WTC11 (cell line): ENCODE data around the gene PTER. TPM values are rescaled to one million over a fixed set of nuclear protein-coding genes. Genes with fewer than 3 reads are reported as not detected.

Experiments used
- ATAC-seq: fragments of 200-7000 bp; cut with Tn5 transposase; 2 replicates; pipeline ENCODE4 v1.10.0; 2021; ENCODE audit warnings: mild to moderate bottlenecking, moderate library complexity
- CTCF ChIA-PET: fragments of 300-600 bp; sonication (Branson Sonifier 250); formaldehyde crosslinking; loops from one replicate; lab custom pipeline; 2021; ENCODE audit warnings: antibody characterized with exemption; lab: Charles Lee
- POLR2A ChIA-PET: fragments of 350-600 bp; sonication (Branson Sonifier 250); formaldehyde crosslinking; loops from one replicate; lab custom pipeline; 2021; ENCODE audit warnings: antibody characterized with exemption; lab: Charles Lee
- DNase-seq: peaks from one replicate; pipeline ENCODE4 v3.0.0; 2021; ENCODE audit warnings: low spot score
- H3K27ac Mint-ChIP-seq: 2 replicates; pipeline ENCODE4 v1.8.0; 2021; ENCODE audit warnings: mixed read lengths
- H3K27me3 Mint-ChIP-seq: 2 replicates; pipeline ENCODE4 v1.8.0; 2021; ENCODE audit warnings: low read depth, mild to moderate bottlenecking, moderate library complexity, mixed read lengths
- H3K36me3 Mint-ChIP-seq: 2 replicates; pipeline ENCODE4 v1.8.0; 2021; ENCODE audit warnings: mixed read lengths
- H3K4me1 Mint-ChIP-seq: 2 replicates; pipeline ENCODE4 v1.8.0; 2022; ENCODE audit warnings: mixed read lengths
- H3K4me3 Mint-ChIP-seq: 2 replicates; pipeline ENCODE4 v1.8.0; 2021; ENCODE audit warnings: mild to moderate bottlenecking, moderate library complexity, mixed read lengths
- H3K9me3 Mint-ChIP-seq: 2 replicates; pipeline ENCODE4 v1.8.0; 2021; ENCODE audit warnings: mixed read lengths
- ELF4 ChIP-seq: sonication (generic); formaldehyde crosslinking; IDR thresholded peaks from 2 replicates; pipeline ENCODE4 v1.8.1; 2022; ENCODE audit warnings: low read depth, mild to moderate bottlenecking, moderate library complexity, missing genetic modification reagents
- FOXP1 ChIP-seq: sonication (generic); formaldehyde crosslinking; IDR thresholded peaks from 2 replicates; pipeline ENCODE4 v1.8.0; 2022; ENCODE audit warnings: missing genetic modification reagents, mild to moderate bottlenecking, moderate library complexity, borderline replicate concordance
- GRHL2 ChIP-seq: fragments of 250-450 bp; sonication (Bioruptor Pico); IDR thresholded peaks from 2 replicates; pipeline ENCODE4 v1.8.0; 2022; ENCODE audit warnings: mild to moderate bottlenecking, moderate library complexity; ENCODE audit not compliant: insufficient replicate concordance, severe bottlenecking
- JAZF1 ChIP-seq: fragments of 250-450 bp; sonication (Bioruptor Pico); IDR thresholded peaks from 2 replicates; pipeline ENCODE4 v1.9.0; 2021; ENCODE audit warnings: moderate library complexity, mild to moderate bottlenecking, inconsistent platforms
- NR3C1 ChIP-seq: sonication (generic); formaldehyde crosslinking; conservative IDR thresholded peaks from 2 replicates; pipeline ENCODE4 v1.8.1; 2023; ENCODE audit warnings: low read depth, mild to moderate bottlenecking, missing genetic modification reagents
- RELA ChIP-seq: sonication (generic); formaldehyde crosslinking; IDR thresholded peaks from 2 replicates; pipeline ENCODE4 v1.8.1; 2022; ENCODE audit warnings: missing genetic modification reagents, mild to moderate bottlenecking, borderline replicate concordance
- SMAD4 ChIP-seq: sonication (generic); formaldehyde crosslinking; IDR thresholded peaks from 2 replicates; pipeline ENCODE4 v1.8.0; 2022; ENCODE audit warnings: mild to moderate bottlenecking, missing genetic modification reagents
- TEAD4 ChIP-seq: sonication (generic); formaldehyde crosslinking; IDR thresholded peaks from 2 replicates; pipeline ENCODE4 v1.8.0; 2022; ENCODE audit warnings: mild to moderate bottlenecking, missing genetic modification reagents
- ZNF219 ChIP-seq: sonication (generic); formaldehyde crosslinking; IDR thresholded peaks from 2 replicates; pipeline ENCODE4 v1.8.0; 2023; ENCODE audit warnings: missing genetic modification reagents, mild to moderate bottlenecking, borderline replicate concordance
- total RNA-seq: library from RNA; stranded (reverse); gene quantifications from 3 replicates; pipeline ENCODE4 v1.2.3, GENCODE V29; 2021
- TF ChIP-seq, protein P1 (sequence below): sonication (generic); formaldehyde crosslinking; IDR thresholded peaks from 2 replicates; pipeline ENCODE4 v1.8.0; 2022; ENCODE audit warnings: missing genetic modification reagents
- TF ChIP-seq, protein P2 (sequence below): sonication (generic); formaldehyde crosslinking; IDR thresholded peaks from 2 replicates; pipeline ENCODE4 v1.8.1; 2022; ENCODE audit warnings: low read depth, mild to moderate bottlenecking, moderate library complexity, missing genetic modification reagents, borderline replicate concordance
- TF ChIP-seq, protein P3 (sequence below): fragments of 250-450 bp; sonication (Bioruptor Pico); IDR thresholded peaks from 2 replicates; pipeline ENCODE4 v1.9.0; 2021; ENCODE audit warnings: mild to moderate bottlenecking
- TF ChIP-seq, protein P4 (sequence below): sonication (generic); formaldehyde crosslinking; IDR thresholded peaks from 2 replicates; pipeline ENCODE4 v1.8.1; 2023; ENCODE audit warnings: mild to moderate bottlenecking, missing genetic modification reagents
- TF ChIP-seq, protein P5 (sequence below): sonication (generic); formaldehyde crosslinking; IDR thresholded peaks from 2 replicates; pipeline ENCODE4 v1.8.1; 2022; ENCODE audit warnings: mild to moderate bottlenecking, missing genetic modification reagents, moderate library complexity, borderline replicate concordance
- TF ChIP-seq, protein P6 (sequence below): sonication (generic); formaldehyde crosslinking; IDR thresholded peaks from 2 replicates; pipeline ENCODE4 v1.8.0; 2023; ENCODE audit warnings: missing genetic modification reagents
- TF ChIP-seq, protein P7 (sequence below): fragments of 250-450 bp; sonication (Bioruptor Pico); IDR thresholded peaks from 2 replicates; pipeline ENCODE4 v2.1.2; 2022; ENCODE audit warnings: mild to moderate bottlenecking, moderate library complexity
- TF ChIP-seq, protein P8 (sequence below): fragments of 250-450 bp; sonication (Bioruptor Pico); conservative IDR thresholded peaks from 2 replicates; pipeline ENCODE4 v1.9.0; 2021; ENCODE audit warnings: mild to moderate bottlenecking

Gene PTER
- total RNA-seq, 1 experiment from 2014 or later, result 7.4 TPM

DNA sequence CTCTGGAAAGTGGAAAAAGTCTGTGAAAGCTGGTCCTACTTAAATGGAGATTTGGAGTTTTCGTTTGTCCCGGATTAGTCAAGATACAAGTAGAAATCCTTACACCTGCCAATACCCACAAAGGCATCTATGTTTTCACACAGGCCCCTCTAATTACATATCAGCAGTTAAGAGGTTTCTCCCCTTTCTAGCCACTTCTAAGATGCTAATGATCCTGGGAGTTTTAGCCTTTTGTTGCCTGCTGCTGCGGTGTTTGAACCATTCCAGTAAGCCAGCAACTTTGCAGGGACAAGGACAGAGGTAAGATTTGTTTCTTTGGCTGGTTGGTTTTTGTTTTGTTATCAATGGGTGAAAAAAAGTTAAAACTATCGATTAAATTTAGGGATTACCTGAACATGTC lies 90.6 kb downstream of the PTER start (continued):
- TF ChIP-seq, protein P1, sequence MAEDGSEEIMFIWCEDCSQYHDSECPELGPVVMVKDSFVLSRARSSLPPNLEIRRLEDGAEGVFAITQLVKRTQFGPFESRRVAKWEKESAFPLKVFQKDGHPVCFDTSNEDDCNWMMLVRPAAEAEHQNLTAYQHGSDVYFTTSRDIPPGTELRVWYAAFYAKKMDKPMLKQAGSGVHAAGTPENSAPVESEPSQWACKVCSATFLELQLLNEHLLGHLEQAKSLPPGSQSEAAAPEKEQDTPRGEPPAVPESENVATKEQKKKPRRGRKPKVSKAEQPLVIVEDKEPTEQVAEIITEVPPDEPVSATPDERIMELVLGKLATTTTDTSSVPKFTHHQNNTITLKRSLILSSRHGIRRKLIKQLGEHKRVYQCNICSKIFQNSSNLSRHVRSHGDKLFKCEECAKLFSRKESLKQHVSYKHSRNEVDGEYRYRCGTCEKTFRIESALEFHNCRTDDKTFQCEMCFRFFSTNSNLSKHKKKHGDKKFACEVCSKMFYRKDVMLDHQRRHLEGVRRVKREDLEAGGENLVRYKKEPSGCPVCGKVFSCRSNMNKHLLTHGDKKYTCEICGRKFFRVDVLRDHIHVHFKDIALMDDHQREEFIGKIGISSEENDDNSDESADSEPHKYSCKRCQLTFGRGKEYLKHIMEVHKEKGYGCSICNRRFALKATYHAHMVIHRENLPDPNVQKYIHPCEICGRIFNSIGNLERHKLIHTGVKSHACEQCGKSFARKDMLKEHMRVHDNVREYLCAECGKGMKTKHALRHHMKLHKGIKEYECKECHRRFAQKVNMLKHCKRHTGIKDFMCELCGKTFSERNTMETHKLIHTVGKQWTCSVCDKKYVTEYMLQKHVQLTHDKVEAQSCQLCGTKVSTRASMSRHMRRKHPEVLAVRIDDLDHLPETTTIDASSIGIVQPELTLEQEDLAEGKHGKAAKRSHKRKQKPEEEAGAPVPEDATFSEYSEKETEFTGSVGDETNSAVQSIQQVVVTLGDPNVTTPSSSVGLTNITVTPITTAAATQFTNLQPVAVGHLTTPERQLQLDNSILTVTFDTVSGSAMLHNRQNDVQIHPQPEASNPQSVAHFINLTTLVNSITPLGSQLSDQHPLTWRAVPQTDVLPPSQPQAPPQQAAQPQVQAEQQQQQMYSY (CRISPR knock-in tag), result no peak
- TF ChIP-seq, protein P2, sequence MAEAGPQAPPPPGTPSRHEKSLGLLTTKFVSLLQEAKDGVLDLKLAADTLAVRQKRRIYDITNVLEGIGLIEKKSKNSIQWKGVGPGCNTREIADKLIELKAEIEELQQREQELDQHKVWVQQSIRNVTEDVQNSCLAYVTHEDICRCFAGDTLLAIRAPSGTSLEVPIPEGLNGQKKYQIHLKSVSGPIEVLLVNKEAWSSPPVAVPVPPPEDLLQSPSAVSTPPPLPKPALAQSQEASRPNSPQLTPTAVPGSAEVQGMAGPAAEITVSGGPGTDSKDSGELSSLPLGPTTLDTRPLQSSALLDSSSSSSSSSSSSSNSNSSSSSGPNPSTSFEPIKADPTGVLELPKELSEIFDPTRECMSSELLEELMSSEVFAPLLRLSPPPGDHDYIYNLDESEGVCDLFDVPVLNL (CRISPR knock-in tag), result no peak
- TF ChIP-seq SMAD4 (CRISPR knock-in tag), result no peak
- no peak for TF ChIP-seq RELA (CRISPR knock-in tag)
- TF ChIP-seq, protein P3, sequence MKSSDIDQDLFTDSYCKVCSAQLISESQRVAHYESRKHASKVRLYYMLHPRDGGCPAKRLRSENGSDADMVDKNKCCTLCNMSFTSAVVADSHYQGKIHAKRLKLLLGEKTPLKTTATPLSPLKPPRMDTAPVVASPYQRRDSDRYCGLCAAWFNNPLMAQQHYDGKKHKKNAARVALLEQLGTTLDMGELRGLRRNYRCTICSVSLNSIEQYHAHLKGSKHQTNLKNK (CRISPR knock-in tag), result no peak
- TF ChIP-seq, protein P4, sequence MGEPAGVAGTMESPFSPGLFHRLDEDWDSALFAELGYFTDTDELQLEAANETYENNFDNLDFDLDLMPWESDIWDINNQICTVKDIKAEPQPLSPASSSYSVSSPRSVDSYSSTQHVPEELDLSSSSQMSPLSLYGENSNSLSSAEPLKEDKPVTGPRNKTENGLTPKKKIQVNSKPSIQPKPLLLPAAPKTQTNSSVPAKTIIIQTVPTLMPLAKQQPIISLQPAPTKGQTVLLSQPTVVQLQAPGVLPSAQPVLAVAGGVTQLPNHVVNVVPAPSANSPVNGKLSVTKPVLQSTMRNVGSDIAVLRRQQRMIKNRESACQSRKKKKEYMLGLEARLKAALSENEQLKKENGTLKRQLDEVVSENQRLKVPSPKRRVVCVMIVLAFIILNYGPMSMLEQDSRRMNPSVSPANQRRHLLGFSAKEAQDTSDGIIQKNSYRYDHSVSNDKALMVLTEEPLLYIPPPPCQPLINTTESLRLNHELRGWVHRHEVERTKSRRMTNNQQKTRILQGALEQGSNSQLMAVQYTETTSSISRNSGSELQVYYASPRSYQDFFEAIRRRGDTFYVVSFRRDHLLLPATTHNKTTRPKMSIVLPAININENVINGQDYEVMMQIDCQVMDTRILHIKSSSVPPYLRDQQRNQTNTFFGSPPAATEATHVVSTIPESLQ, result no peak
- no peak for TF ChIP-seq GRHL2 (CRISPR knock-in tag)

DNA sequence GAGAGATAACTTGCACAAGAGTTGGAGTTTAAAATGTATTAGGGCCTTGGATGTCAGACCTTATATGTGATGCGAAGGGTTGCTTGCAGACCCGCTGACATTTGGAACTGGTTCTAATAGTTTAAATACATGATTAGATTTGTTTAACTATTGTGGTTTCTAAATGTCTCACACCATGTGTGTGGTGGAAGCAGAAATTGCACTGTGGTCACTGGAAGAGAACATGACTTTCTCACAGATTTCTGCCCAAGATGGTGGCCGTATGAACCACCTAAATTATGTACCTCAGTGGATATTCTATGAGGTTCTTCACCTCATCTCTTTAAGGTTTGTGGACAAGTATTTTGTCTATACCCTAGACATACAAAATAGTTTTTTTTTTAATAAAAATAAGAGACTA lies 93.0 kb downstream of the PTER start:
- H3K9me3 Mint-ChIP-seq, result no peaks in the 10 kb centered on the region
- no peaks in the 10 kb centered on the region for H3K36me3 Mint-ChIP-seq
- ChIA-PET POLR2A (no interaction called here), CTCF (no interaction called here)
- no peak overlapping the region for H3K4me3 Mint-ChIP-seq
- DNase-seq (no peak), ATAC-seq (no peak)
- H3K4me1 Mint-ChIP-seq, result peaks cover 16% of the 10 kb centered on the region
- no peak overlapping the region for H3K27ac Mint-ChIP-seq
- H3K27me3 Mint-ChIP-seq, result no peaks in the 10 kb centered on the region; the same call in 1 of the 2 replicates
- no peak for TF ChIP-seq TEAD4
- TF ChIP-seq, protein P5, sequence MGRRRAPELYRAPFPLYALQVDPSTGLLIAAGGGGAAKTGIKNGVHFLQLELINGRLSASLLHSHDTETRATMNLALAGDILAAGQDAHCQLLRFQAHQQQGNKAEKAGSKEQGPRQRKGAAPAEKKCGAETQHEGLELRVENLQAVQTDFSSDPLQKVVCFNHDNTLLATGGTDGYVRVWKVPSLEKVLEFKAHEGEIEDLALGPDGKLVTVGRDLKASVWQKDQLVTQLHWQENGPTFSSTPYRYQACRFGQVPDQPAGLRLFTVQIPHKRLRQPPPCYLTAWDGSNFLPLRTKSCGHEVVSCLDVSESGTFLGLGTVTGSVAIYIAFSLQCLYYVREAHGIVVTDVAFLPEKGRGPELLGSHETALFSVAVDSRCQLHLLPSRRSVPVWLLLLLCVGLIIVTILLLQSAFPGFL (CRISPR knock-in tag), result no peak
- no peak for TF ChIP-seq NR3C1 (CRISPR knock-in tag)
- no peak for TF ChIP-seq SMAD4 (CRISPR knock-in tag)
- no peak for TF ChIP-seq JAZF1
- TF ChIP-seq, protein P6, sequence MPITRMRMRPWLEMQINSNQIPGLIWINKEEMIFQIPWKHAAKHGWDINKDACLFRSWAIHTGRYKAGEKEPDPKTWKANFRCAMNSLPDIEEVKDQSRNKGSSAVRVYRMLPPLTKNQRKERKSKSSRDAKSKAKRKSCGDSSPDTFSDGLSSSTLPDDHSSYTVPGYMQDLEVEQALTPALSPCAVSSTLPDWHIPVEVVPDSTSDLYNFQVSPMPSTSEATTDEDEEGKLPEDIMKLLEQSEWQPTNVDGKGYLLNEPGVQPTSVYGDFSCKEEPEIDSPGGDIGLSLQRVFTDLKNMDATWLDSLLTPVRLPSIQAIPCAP (CRISPR knock-in tag), result no peak
- no peak for TF ChIP-seq ELF4
- no peak for TF ChIP-seq ZNF219 (CRISPR knock-in tag)
- TF ChIP-seq, protein P7, sequence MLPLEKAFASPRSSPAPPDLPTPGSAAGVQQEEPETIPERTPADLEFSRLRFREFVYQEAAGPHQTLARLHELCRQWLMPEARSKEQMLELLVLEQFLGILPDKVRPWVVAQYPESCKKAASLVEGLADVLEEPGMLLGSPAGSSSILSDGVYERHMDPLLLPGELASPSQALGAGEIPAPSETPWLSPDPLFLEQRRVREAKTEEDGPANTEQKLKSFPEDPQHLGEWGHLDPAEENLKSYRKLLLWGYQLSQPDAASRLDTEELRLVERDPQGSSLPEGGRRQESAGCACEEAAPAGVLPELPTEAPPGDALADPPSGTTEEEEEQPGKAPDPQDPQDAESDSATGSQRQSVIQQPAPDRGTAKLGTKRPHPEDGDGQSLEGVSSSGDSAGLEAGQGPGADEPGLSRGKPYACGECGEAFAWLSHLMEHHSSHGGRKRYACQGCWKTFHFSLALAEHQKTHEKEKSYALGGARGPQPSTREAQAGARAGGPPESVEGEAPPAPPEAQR (CRISPR knock-in tag), result no peak
- TF ChIP-seq FOXP1, result no peak
- TF ChIP-seq, protein P4, result no peak
- TF ChIP-seq, protein P8, sequence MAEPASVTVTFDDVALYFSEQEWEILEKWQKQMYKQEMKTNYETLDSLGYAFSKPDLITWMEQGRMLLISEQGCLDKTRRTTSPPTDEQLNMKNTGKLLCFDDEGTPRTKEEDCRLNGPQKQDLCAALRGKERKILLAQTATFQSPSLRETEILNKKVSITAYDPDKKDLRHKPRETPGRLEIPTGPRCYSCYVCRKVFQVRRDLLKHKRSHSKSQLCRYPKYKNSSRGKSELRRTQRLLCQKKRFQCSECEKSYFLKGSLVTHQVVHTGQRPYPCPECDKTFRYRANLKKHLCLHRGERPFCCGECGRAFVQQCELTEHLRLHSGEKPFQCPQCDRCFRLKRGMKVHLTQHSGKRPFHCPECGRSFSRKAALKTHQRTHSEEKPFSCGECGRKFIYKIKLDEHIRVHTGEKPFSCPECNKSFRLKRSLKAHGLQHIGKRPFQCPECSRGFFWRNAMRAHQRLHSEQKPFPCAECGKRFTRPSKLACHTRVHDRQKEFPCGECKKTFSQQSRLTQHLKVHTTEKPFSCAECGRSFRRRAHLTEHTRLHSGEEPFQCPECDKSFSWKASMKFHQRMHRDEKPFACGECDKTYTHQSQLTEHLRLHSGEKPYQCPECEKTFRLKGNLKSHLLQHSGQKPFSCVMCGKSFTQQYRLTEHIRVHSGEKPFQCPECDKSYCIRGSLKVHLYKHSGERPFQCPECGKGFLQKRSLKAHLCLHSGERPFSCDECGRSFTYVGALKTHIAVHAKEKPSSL (CRISPR knock-in tag), result no peak
